DND-41 (cell line): ENCODE results near the gene LRRC27.

Source experiments
- EZH2 ChIP-seq: IDR thresholded peaks from 3 replicates; pipeline ENCODE4 v1.6.1; 2012; ENCODE audit warnings: borderline replicate concordance, low read depth, mild to moderate bottlenecking, moderate library complexity, low read length, inconsistent platforms; ENCODE audit not compliant: severe bottlenecking
- TF ChIP-seq, protein P1 (sequence below): IDR thresholded peaks from 2 replicates; pipeline ENCODE4 v1.5.1; 2012; ENCODE audit warnings: borderline replicate concordance, low read length, moderate library complexity, mild to moderate bottlenecking; ENCODE audit not compliant: poor library complexity, severe bottlenecking; ENCODE audit errors: extremely low read depth

GRCh38 chr10:132301371-132302330 is 30.3 kb upstream of the LRRC27 start:
- TF ChIP-seq, protein P1, sequence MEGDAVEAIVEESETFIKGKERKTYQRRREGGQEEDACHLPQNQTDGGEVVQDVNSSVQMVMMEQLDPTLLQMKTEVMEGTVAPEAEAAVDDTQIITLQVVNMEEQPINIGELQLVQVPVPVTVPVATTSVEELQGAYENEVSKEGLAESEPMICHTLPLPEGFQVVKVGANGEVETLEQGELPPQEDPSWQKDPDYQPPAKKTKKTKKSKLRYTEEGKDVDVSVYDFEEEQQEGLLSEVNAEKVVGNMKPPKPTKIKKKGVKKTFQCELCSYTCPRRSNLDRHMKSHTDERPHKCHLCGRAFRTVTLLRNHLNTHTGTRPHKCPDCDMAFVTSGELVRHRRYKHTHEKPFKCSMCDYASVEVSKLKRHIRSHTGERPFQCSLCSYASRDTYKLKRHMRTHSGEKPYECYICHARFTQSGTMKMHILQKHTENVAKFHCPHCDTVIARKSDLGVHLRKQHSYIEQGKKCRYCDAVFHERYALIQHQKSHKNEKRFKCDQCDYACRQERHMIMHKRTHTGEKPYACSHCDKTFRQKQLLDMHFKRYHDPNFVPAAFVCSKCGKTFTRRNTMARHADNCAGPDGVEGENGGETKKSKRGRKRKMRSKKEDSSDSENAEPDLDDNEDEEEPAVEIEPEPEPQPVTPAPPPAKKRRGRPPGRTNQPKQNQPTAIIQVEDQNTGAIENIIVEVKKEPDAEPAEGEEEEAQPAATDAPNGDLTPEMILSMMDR = no peak
- TF ChIP-seq EZH2 = no peak
